ENCODE measurements around the gene ARHGEF16.

Gene ARHGEF16

GRCh38 chr1:3519301-3519885 lies 64.9 kb downstream of the ARHGEF16 start:
- DNase-seq (ENCODE audit: low read depth) = no peak

GRCh38 chr1:3520419-3521378 lies 66.2 kb downstream of the ARHGEF16 start:
- no peak for DNase-seq (ENCODE audit: low read depth)

- DNase-seq (ENCODE audit: low read depth) = no peak
These were observed 67.0 kb downstream of the ARHGEF16 start for GRCh38 chr1:3521426-3521825.

GRCh38 chr1:3522112-3522511 lies 67.6 kb downstream of the ARHGEF16 start:
- DNase-seq (ENCODE audit: low read depth) = no peak

- no peak for DNase-seq (ENCODE audit: low read depth)
These were observed 68.2 kb downstream of the ARHGEF16 start for GRCh38 chr1:3522564-3523265.

DNA sequence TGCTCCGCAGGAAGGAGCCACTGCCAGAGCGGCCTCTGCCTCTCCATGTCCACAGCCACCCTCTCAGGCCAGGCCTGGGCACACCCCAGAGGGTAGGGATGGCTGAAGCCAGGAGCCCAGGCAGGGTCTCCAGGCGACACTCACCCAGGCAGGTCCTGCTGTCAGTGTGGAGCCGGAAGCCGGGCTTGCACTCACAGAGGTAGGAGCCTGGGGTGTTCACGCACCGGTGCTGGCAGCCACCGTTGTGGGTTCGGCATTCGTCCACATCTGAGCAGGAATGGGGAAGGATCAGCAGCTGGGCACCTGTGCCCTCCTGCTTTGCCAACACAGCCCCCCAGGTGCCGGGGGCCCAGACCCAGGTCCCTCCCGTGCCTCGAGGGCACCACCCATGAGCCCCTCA lies 69.5 kb downstream of the ARHGEF16 start:
- no peak for DNase-seq (ENCODE audit: low read depth)

GRCh38 chr1:3524556-3525203 lies 70.2 kb downstream of the ARHGEF16 start:
- no peak for DNase-seq (ENCODE audit: low read depth)

- DNase-seq (ENCODE audit: low read depth) = no peak
These were observed 71.4 kb downstream of the ARHGEF16 start for GRCh38 chr1:3525551-3526482.

GRCh38 chr1:3527774-3528173 lies 73.3 kb downstream of the ARHGEF16 start:
- no peak for DNase-seq (ENCODE audit: low read depth)

GRCh38 chr1:3529099-3529729 lies 74.7 kb downstream of the ARHGEF16 start:
- no peak for DNase-seq (ENCODE audit: low read depth)

DNA sequence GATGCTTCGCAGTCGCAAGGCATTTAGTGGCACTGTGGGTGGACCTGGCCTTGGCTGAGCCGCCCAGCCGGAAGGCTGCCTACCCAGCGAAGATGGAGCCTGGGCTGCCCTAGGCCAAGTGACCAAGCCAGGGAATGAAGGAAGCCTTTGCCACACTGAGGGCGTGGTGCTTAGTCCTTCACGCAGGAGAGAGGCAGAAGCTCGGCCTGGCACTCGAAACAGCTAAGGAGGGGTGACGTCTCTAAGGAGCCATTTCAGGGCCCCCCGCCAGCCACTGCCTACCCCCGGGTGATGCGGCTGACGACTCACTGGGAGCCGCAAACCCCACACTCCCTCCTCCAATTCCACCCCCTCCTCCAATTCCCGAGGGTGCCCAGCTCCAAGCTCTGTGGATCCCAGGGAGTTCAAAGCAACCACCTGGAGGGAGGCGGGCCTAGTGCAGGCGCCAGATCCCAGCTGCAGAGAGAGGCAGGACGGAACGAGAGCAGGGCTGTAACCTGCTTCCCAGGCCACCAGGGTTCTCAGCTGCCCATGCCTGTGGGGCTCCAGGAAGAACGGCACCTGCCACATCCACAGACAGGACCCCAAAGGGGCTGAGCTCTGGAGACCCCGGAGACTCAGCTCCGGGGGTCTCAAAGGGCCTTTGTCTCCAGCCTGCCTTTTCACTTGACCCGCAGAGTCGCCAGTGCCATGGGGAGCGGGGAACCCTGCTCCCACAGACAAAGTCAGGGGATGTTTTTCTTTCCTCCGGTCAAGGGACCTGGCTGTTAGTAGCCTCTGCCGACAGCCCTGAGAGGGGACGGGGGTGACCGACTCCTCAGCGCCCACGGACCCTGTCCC lies 75.8 kb downstream of the ARHGEF16 start:
- DNase-seq (ENCODE audit: low read depth) = no peak
